K562 (cell line): ENCODE measurements around the gene DAGLB. TPM values are rescaled to one million over a fixed set of nuclear protein-coding genes. Genes with fewer than 3 reads are reported as not detected.

Experiments
- ATAC-seq: fragments of 200-7000 bp; cut with Tn5 transposase; 3 replicates; pipeline ENCODE4 v1.9.1; 2020; ENCODE audit warnings: moderate library complexity
- BruUV-seq: library from RNA; stranded (reverse); fragments of 400-500 nt; replicated peaks from 2 replicates; lab custom pipeline; 2021; lab: Mats Ljungman, UMichigan
- CTCF ChIA-PET: fragments of 300-600 bp; formaldehyde crosslinking; extraction: SDS; loops from one replicate; lab custom pipeline; 2021; ENCODE audit warnings: low intra/inter-chr PET ratio; lab: Yijun Ruan, JAX
- POLR2A ChIA-PET: fragments of 300-600, 350-650 bp; sonication (Branson Sonifier 250); formaldehyde crosslinking; extraction: SDS; loops from one replicate; lab custom pipeline; 2021; ENCODE audit warnings: antibody characterized with exemption, inconsistent platforms; lab: Yijun Ruan, JAX
- DNase-seq, 4 experiments: peaks; one replicate each; pipeline versions ENCODE4 v3.0.0 to v3.0.0-alpha.2; 2011 to 2018; ENCODE audit warnings: low spot score in 3 of 4, mixed read lengths in 3 of 4; ENCODE audit errors: extremely low read depth in 1 of 4
- FAIRE-seq: peaks from 2 replicates; lab custom pipeline; 2011; peaks lifted over from hg19 to GRCh38; lab: Jason Lieb, UNC
- H2AFZ ChIP-seq: 2 replicates; pipeline ENCODE4 v1.6.0; 2011; ENCODE audit warnings: low read depth, low read length, control low read depth, inconsistent platforms
- H3K27ac ChIP-seq: fragments of 200-600 bp; 3 replicates; pipeline ENCODE4 v1.8.0; 2011; ENCODE audit warnings: low read depth, mild to moderate bottlenecking, control low read depth, inconsistent platforms, low read length, moderate library complexity, mixed read lengths; ENCODE audit errors: extremely low read depth
- H3K27me3 ChIP-seq, 2 experiments: fragments of 300-600 bp in 1 of 2; 2 replicates in 1 of 2; 3 replicates in 1 of 2; pipeline versions ENCODE4 v1.6.0 to v1.8.0; 2011; ENCODE audit warnings: inconsistent platforms in 2 of 2, low read length in 2 of 2, mild to moderate bottlenecking in 1 of 2, mixed read lengths in 1 of 2, moderate library complexity in 1 of 2; ENCODE audit not compliant: control insufficient read depth in 2 of 2, insufficient read depth in 2 of 2
- H3K36me3 ChIP-seq: fragments of 300-600 bp; 3 replicates; pipeline ENCODE4 v1.8.0; 2011; ENCODE audit warnings: mild to moderate bottlenecking, low read length, inconsistent platforms; ENCODE audit not compliant: control insufficient read depth, insufficient read depth
- H3K4me1 ChIP-seq, 2 experiments: fragments of 200-600 bp in 1 of 2; replicated peaks in 1 of 2; 2 replicates in 1 of 2; 3 replicates in 1 of 2; pipeline versions ENCODE4 v1.5.1 to v1.8.0; 2011; ENCODE audit warnings: inconsistent platforms in 2 of 2, low read length in 2 of 2, mild to moderate bottlenecking in 1 of 2, mixed read lengths in 1 of 2, moderate library complexity in 1 of 2; ENCODE audit not compliant: control insufficient read depth in 2 of 2, insufficient read depth in 2 of 2
- H3K4me2 ChIP-seq: 2 replicates; pipeline ENCODE4 v1.6.1; 2011; ENCODE audit warnings: low read length, control low read depth, inconsistent platforms, mixed read lengths; ENCODE audit not compliant: insufficient read depth
- H3K4me3 ChIP-seq: fragments of 200-600 bp; sonication (generic), shearing (Covaris generic); 2 replicates; pipeline ENCODE4 v1.5.1; 2016; ENCODE audit warnings: control low read depth, inconsistent platforms
- H3K79me2 ChIP-seq: fragments of 200-600 bp; 3 replicates; pipeline ENCODE4 v1.8.0; 2011; ENCODE audit warnings: low read length, inconsistent platforms; ENCODE audit not compliant: control insufficient read depth, insufficient read depth
- H3K9ac ChIP-seq, 2 experiments: 2 replicates each; pipeline versions ENCODE4 v1.6.0 to v1.6.1; 2011; ENCODE audit warnings: low read depth in 2 of 2, low read length in 2 of 2, control low read depth in 1 of 2, inconsistent platforms in 1 of 2, mild to moderate bottlenecking in 1 of 2, mixed read lengths in 1 of 2; ENCODE audit not compliant: insufficient read depth in 1 of 2
- H3K9me1 ChIP-seq: one replicate; pipeline ENCODE4 v1.6.0; 2011; ENCODE audit warnings: inconsistent platforms, mild to moderate bottlenecking, low read length, moderate library complexity; ENCODE audit not compliant: control insufficient read depth, insufficient read depth
- H3K9me3 ChIP-seq: replicated peaks from 2 replicates; pipeline ENCODE4 v1.5.1; 2011; ENCODE audit warnings: low read depth, low read length, inconsistent platforms; ENCODE audit not compliant: control insufficient read depth, insufficient read depth
- H4K20me1 ChIP-seq: replicated peaks from 2 replicates; pipeline ENCODE4 v1.6.1; 2011; ENCODE audit warnings: low read length, inconsistent platforms, mixed read lengths; ENCODE audit not compliant: control insufficient read depth, insufficient read depth
- CHCHD3 ChIP-seq: fragments of 250-450 bp; sonication (Bioruptor Pico); IDR thresholded peaks from 2 replicates; pipeline ENCODE4 v2.1.2; 2022; ENCODE audit warnings: mild to moderate bottlenecking
- E2F8 ChIP-seq: fragments of 450-650 bp; IDR thresholded peaks from 2 replicates; pipeline ENCODE4 v1.7.1; 2018; ENCODE audit warnings: mild to moderate bottlenecking, low read depth; ENCODE audit not compliant: partially characterized antibody
- HDAC8 ChIP-seq: fragments of 450-650 bp; IDR thresholded peaks from 2 replicates; pipeline ENCODE4 v1.6.1; 2016; ENCODE audit warnings: mild to moderate bottlenecking, missing genetic modification characterization, moderate library complexity, missing compliant biosample characterization
- HNRNPLL ChIP-seq: fragments of 200-400 bp; formaldehyde crosslinking; IDR thresholded peaks from 2 replicates; pipeline ENCODE4 v1.6.1; 2017; ENCODE audit warnings: low read length, low read depth, mild to moderate bottlenecking; ENCODE audit not compliant: poor library complexity, severe bottlenecking
- HNRNPUL1 ChIP-seq: fragments of 200-400 bp; formaldehyde crosslinking; IDR thresholded peaks from 2 replicates; pipeline ENCODE4 v1.6.1; 2017; ENCODE audit warnings: low read length
- KAT8 ChIP-seq: fragments of 450-650 bp; IDR thresholded peaks from 2 replicates; pipeline ENCODE4 v1.6.1; 2016; ENCODE audit warnings: low read depth, mild to moderate bottlenecking
- KLF6 ChIP-seq: fragments of 250-450 bp; sonication (Bioruptor Pico); IDR thresholded peaks from 2 replicates; pipeline ENCODE4 v1.4.0; 2020; ENCODE audit warnings: mild to moderate bottlenecking, moderate library complexity, borderline replicate concordance
- LCOR ChIP-seq: sonication (generic); formaldehyde crosslinking; IDR thresholded peaks from 2 replicates; pipeline ENCODE4 v1.8.0; 2022; ENCODE audit warnings: mild to moderate bottlenecking, missing genetic modification reagents
- PCBP2 ChIP-seq: fragments of 200-400 bp; formaldehyde crosslinking; IDR thresholded peaks from 2 replicates; pipeline ENCODE4 v1.6.1; 2018; ENCODE audit warnings: low read length, low read depth, mild to moderate bottlenecking, moderate library complexity; ENCODE audit not compliant: poor library complexity, severe bottlenecking
- SAP30 ChIP-seq: fragments of 200-600 bp; sonication (generic); IDR thresholded peaks from 2 replicates; pipeline ENCODE4 v1.6.1; 2012; ENCODE audit warnings: borderline replicate concordance, low read depth, mild to moderate bottlenecking, moderate library complexity, low read length, control low read depth, inconsistent platforms; ENCODE audit not compliant: insufficient read depth, poor library complexity, severe bottlenecking
- U2AF1 ChIP-seq: fragments of 200-400 bp; formaldehyde crosslinking; optimal IDR thresholded peaks from 2 replicates; pipeline ENCODE3; 2017; ENCODE audit warnings: mild to moderate bottlenecking, low read depth, low read length, moderate library complexity
- ZNF121 ChIP-seq: sonication (generic); formaldehyde crosslinking; conservative IDR thresholded peaks from 2 replicates; pipeline ENCODE4 v1.8.0; 2022; ENCODE audit warnings: missing genetic modification reagents
- WGBS: fragments of 100-300 bp; shearing (Covaris generic); methylation state at CpG from one replicate; pipeline ENCODE4 v1.1.6; 2016; ENCODE audit warnings: low coverage, mixed read lengths; ENCODE audit not compliant: insufficient coverage; ENCODE audit errors: missing lambda C conversion rate; 5-methylcytosine and 5-hydroxymethylcytosine counted together
- in situ Hi-C: fragments of 300-500 bp; cut with MboI; formaldehyde crosslinking; loops from 4 replicates; pipeline ENCODE4 v1.15.0; 2018; ENCODE audit warnings: inconsistent platforms, mixed read lengths
- intact Hi-C: fragments of 100-400 bp; cut with micrococcal nuclease; formaldehyde crosslinking; loops from 2 replicates; pipeline ENCODE4 v1.14.2; 2022
- polyA plus RNA-seq, 8 experiments: library from polyadenylated mRNA; depleted of rRNA in 4 of 8; stranded (reverse) in 5 of 8; unstranded in 3 of 8; fragments of >200 nt; fragmentation: Nextera tagmentation in 2 of 8; fragmentation: Illumina TruSeq in 1 of 8; extraction: Ambion mirVana in 2 of 8; extraction: Trizol in 1 of 8; gene quantifications; 2 replicates each; pipeline versions ENCODE4 v1.2.1 to v1.2.3, GENCODE V29; 2011 to 2014; ENCODE audit warnings: inconsistent platforms in 1 of 8, missing spikeins in 1 of 8
- total RNA-seq, 7 experiments: library from RNA; depleted of rRNA in 6 of 7; stranded (reverse); fragments of >200 nt in 6 of 7; fragmentation: Illumina TruSeq in 2 of 7; extraction: Trizol in 2 of 7; gene quantifications; 2 replicates each; pipeline versions ENCODE4 v1.2.1 to v1.2.3, GENCODE V29; 2011 to 2021; ENCODE audit warnings: low replicate concordance in 1 of 7

The DAGLB gene
- total and polyA plus RNA-seq, 9 of the 15 experiments (the other 6 are each of a cell fraction or from before 2014, with no cell fraction given) = 0.92 to 16.4 (median 9.3) TPM

GRCh38 chr7:6422926-6423632 lies 24.7 kb downstream of the DAGLB start:
- H4K20me1 ChIP-seq = no peaks in the 10 kb centered on the region
- H3K36me3 ChIP-seq = peaks cover 47% of the 10 kb centered on the region; the same call in 2 of the 3 replicates
- H3K4me3 ChIP-seq = no peak overlapping the region
- in situ Hi-C loops = no loop called here
- H3K79me2 ChIP-seq = no peaks in the 10 kb centered on the region
- no peak overlapping the region for H3K4me2 ChIP-seq
- ChIA-PET POLR2A (interaction anchor here (1.0 kb wide), 1 partner anchor 71 kb away, joined by 4 read pairs; no protein-coding TSS in a partner anchor), CTCF (no interaction called here)
- ATAC-seq = no peak
- H3K4me1 ChIP-seq = peaks cover 0 to 10% of the 10 kb centered on the region in 2 experiments; a peak in 2 of 5 replicates
- intact Hi-C loops = no loop called here
- no peaks in the 10 kb centered on the region for H3K9me1 ChIP-seq
- FAIRE-seq = no peak
- no peak overlapping the region for H2AFZ ChIP-seq
- 92% methylated on average over 15 of the region's 18 CpGs for WGBS
- TF ChIP-seq ZNF121 (peak; percentile 61), HNRNPUL1 (no peak)
- TF ChIP-seq, all 486 proteins: peak for 1
- H3K27ac ChIP-seq = no peak overlapping the region
- BruUV-seq = no TSS peak
- H3K9ac ChIP-seq = no peak overlapping the region
- H3K27me3 ChIP-seq = no peaks in the 10 kb centered on the region
- H3K9me3 ChIP-seq = peaks cover 3% of the 10 kb centered on the region; the same call in 1 of the 2 replicates
- no peak for DNase-seq

- Histone ChIP-seq H3K27me3 (no peaks in the 10 kb centered on the region), H3K9me3 (peaks cover 3% of the 10 kb centered on the region; the same call in 1 of the 2 replicates), H2AFZ (no peak overlapping the region), H3K36me3 (peaks cover 44% of the 10 kb centered on the region; the same call in 2 of the 3 replicates), H3K4me2 (no peak overlapping the region), H4K20me1 (no peaks in the 10 kb centered on the region), H3K9ac (no peak overlapping the region), H3K79me2 (no peaks in the 10 kb centered on the region), H3K4me3 (no peak overlapping the region), H3K27ac (no peak overlapping the region), H3K4me1 (peaks cover 0 to 10% of the 10 kb centered on the region in 2 experiments; a peak in 2 of 5 replicates), H3K9me1 (no peaks in the 10 kb centered on the region)
- ChIA-PET POLR2A (no interaction called here), CTCF (no interaction called here)
- BruUV-seq = no TSS peak
- FAIRE-seq (no peak), DNase-seq (no peak), ATAC-seq (no peak)
- in situ Hi-C loops = no loop called here
- 96% methylated on average over 13 of the region's 16 CpGs for WGBS
- intact Hi-C loops = no loop called here
- no peak for TF ChIP-seq E2F8
- no peak for TF ChIP-seq CHCHD3 (CRISPR knock-in tag)
- TF ChIP-seq PCBP2 = no peak
- no peak for TF ChIP-seq U2AF1
- TF ChIP-seq LCOR (CRISPR knock-in tag) = no peak
- no peak for TF ChIP-seq SAP30
- TF ChIP-seq KAT8 = no peak
- TF ChIP-seq HDAC8 (tag) = no peak
- no peak for TF ChIP-seq KLF6
- TF ChIP-seq HNRNPLL = no peak
Measured at GRCh38 chr7:6422095-6422494, 25.7 kb downstream of the DAGLB start.
